Activated CD4-positive, alpha-beta T cell treated with anti-CD3 and anti-CD28 coated beads for 36 hours (primary cell): ENCODE data around the gene DNAJA2. TPM values are rescaled to one million over a fixed set of nuclear protein-coding genes. Genes with fewer than 3 reads are reported as not detected.
"Not testable (repeated sequence)": the region's sequence is repeated elsewhere in the genome, so short reads cannot be mapped to it uniquely, and the experiment has no call there.

Source experiments
- ATAC-seq: fragments of 200-7000 bp; cut with Tn5 transposase; one replicate; pipeline ENCODE4 v1.10.0; 2021; ENCODE audit warnings: mild to moderate bottlenecking, moderate library complexity
- CTCF ChIA-PET: fragments of 350-600 bp; sonication (Branson Sonifier 250); formaldehyde crosslinking; loops from one replicate; lab custom pipeline; 2021; ENCODE audit warnings: antibody characterized with exemption; lab: Charles Lee
- POLR2A ChIA-PET: fragments of 350-600 bp; sonication (Branson Sonifier 250); formaldehyde crosslinking; loops from one replicate; lab custom pipeline; 2021; ENCODE audit warnings: antibody characterized with exemption, inconsistent platforms; lab: Charles Lee
- DNase-seq: peaks from one replicate; pipeline ENCODE4 v3.0.0-alpha.2; 2020
- H3K27ac Mint-ChIP-seq: one replicate; pipeline ENCODE4 v1.8.0; 2021; ENCODE audit warnings: mixed read lengths
- H3K27me3 Mint-ChIP-seq: one replicate; pipeline ENCODE4 v1.8.0; 2021; ENCODE audit warnings: mixed read lengths
- H3K36me3 Mint-ChIP-seq: one replicate; pipeline ENCODE4 v1.8.0; 2021; ENCODE audit warnings: low read depth, mixed read lengths
- H3K4me1 Mint-ChIP-seq: one replicate; pipeline ENCODE4 v1.8.0; 2021; ENCODE audit warnings: mixed read lengths
- H3K4me3 Mint-ChIP-seq: one replicate; pipeline ENCODE4 v1.8.0; 2021; ENCODE audit warnings: mild to moderate bottlenecking, moderate library complexity, mixed read lengths
- H3K9me3 Mint-ChIP-seq: one replicate; pipeline ENCODE4 v1.8.0; 2021; ENCODE audit warnings: low read depth, mixed read lengths
- intact Hi-C, 2 experiments: fragments of 100-400 bp; cut with DNase I in 1 of 2; cut with micrococcal nuclease in 1 of 2; formaldehyde crosslinking; loops; one replicate each; pipeline versions ENCODE4 v1.14.2 to v1.15.1; 2022 to 2024; cut with DNase I, micrococcal nuclease
- total RNA-seq, 2 experiments: library from RNA; stranded (reverse); gene quantifications; one replicate each; pipeline ENCODE4 v1.2.3, GENCODE V29; 2021

DNAJA2 gene
- total RNA-seq, 2 experiments from 2014 or later = 57.2 to 71.2 TPM

DNA sequence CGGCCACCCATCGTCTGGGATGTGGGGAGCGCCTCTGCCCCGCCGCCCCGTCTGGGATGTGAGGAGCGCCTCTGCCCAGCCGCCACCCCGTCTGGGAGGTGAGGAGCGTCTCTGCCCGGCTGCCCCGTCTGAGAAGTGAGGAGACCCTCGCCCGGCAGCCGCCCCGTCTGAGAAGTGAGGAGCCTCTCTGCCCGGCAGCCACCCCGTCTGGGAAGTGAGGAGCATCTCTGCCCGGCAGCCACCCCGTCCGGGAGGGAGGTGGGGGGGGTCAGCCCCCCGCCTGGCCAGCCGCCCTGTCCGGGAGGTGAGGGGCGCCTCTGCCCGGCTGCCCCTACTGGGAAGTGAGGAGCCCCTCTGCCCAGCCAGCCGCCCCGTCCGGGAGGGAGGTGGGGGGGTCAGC, 26.6 kb upstream of the DNAJA2 start:
- H3K4me3 Mint-ChIP-seq, POLR2A ChIA-PET, H3K27me3 Mint-ChIP-seq, DNase-seq, H3K36me3 Mint-ChIP-seq, ATAC-seq, H3K9me3 Mint-ChIP-seq, CTCF ChIA-PET, H3K4me1 Mint-ChIP-seq, H3K27ac Mint-ChIP-seq, intact Hi-C loops: not testable (repeated sequence)

DNA sequence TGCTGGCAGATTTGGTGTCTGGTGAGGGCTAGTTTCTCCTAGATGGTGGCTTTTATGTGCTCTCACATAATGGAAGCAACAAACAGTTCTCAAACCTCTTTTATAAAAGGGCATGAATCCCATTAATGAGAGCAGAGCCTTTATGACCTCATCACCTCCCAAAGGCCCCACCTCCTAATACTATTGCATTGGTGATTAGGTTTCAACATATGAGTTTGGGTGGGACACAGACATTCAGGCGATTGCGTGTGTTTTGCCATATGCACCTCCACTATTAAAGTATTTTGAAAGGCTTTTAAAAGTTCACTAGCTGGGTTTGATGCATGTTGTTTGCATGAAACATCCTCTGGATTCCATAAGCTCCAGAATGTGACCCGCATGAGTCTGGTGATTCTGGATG, 24.4 kb upstream of the DNAJA2 start:
- ATAC-seq = no peak
- H3K9me3 Mint-ChIP-seq = no peaks in the 10 kb centered on the region
- H3K36me3 Mint-ChIP-seq = no peaks in the 10 kb centered on the region
- POLR2A ChIA-PET = no interaction called here
- no peaks in the 10 kb centered on the region for H3K4me1 Mint-ChIP-seq
- no peak for DNase-seq
- H3K27me3 Mint-ChIP-seq = no peaks in the 10 kb centered on the region
- no peak overlapping the region for H3K27ac Mint-ChIP-seq
- CTCF ChIA-PET = no interaction called here
- H3K4me3 Mint-ChIP-seq = no peak overlapping the region
- intact Hi-C loops = no loop called here

DNA sequence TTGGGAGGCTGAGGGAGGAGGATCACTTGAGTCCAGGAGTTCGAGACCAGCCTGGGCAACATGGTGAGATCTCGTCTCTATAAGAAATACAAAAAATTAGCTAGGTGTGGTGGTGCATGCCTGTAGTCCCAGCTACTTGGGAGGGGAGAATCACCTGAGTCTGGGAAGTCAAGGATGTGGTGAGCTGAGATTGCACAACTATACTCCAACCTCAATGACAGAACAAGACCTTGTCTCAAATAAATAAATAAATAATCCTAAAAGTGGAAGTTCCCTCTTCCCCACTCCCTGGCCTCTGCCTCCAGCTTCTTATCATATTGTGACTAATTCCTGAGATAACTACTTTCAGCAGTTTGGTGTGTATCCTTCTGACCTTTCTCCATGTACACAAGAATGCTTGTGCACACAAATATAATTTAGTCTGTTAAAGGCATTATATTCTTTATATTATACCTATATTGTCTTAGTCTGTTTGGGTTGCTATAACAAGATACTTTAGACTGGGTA, 23.5 kb upstream of the DNAJA2 start:
- no peak for DNase-seq
- no peaks in the 10 kb centered on the region for H3K36me3 Mint-ChIP-seq
- no peak overlapping the region for H3K4me3 Mint-ChIP-seq
- no peak for ATAC-seq
- H3K27me3 Mint-ChIP-seq = no peaks in the 10 kb centered on the region
- intact Hi-C loops = no loop called here
- CTCF ChIA-PET = interaction anchor here (1.0 kb wide), 1 partner anchor 10 kb away, joined by 4 read pairs; no protein-coding TSS in a partner anchor
- POLR2A ChIA-PET = no interaction called here
- no peaks in the 10 kb centered on the region for H3K4me1 Mint-ChIP-seq
- H3K27ac Mint-ChIP-seq = no peak overlapping the region
- H3K9me3 Mint-ChIP-seq = no peaks in the 10 kb centered on the region

DNA sequence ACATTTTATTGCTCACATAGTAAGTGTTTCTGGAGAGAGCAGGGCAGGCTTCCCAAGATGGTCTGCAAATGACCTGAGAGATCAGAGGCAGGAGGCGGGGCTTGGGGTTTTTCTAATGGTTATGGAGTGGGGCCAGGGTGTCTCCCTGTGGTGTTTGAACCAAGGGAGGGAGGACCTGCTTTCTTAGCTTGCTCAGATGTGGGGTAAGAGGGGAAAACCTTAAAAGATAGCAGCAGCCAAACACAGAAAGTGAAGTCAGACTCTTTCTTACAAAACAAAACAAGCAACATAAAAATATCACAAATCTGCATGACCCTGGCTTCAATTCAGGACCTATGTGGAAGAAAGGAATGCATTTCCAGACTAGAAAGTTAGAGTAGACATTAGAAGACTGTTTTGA, 22.9 kb upstream of the DNAJA2 start:
- no peaks in the 10 kb centered on the region for H3K9me3 Mint-ChIP-seq
- DNase-seq (peak; percentile 25), ATAC-seq (no peak)
- intact Hi-C loops = no loop called here
- H3K4me1 Mint-ChIP-seq = no peaks in the 10 kb centered on the region
- POLR2A ChIA-PET = no interaction called here
- no peak overlapping the region for H3K4me3 Mint-ChIP-seq
- H3K27ac Mint-ChIP-seq = no peak overlapping the region
- H3K27me3 Mint-ChIP-seq = no peaks in the 10 kb centered on the region
- H3K36me3 Mint-ChIP-seq = no peaks in the 10 kb centered on the region
- CTCF ChIA-PET = interaction anchor here (1.0 kb wide), 1 partner anchor 10 kb away, joined by 4 read pairs; no protein-coding TSS in a partner anchor

DNA sequence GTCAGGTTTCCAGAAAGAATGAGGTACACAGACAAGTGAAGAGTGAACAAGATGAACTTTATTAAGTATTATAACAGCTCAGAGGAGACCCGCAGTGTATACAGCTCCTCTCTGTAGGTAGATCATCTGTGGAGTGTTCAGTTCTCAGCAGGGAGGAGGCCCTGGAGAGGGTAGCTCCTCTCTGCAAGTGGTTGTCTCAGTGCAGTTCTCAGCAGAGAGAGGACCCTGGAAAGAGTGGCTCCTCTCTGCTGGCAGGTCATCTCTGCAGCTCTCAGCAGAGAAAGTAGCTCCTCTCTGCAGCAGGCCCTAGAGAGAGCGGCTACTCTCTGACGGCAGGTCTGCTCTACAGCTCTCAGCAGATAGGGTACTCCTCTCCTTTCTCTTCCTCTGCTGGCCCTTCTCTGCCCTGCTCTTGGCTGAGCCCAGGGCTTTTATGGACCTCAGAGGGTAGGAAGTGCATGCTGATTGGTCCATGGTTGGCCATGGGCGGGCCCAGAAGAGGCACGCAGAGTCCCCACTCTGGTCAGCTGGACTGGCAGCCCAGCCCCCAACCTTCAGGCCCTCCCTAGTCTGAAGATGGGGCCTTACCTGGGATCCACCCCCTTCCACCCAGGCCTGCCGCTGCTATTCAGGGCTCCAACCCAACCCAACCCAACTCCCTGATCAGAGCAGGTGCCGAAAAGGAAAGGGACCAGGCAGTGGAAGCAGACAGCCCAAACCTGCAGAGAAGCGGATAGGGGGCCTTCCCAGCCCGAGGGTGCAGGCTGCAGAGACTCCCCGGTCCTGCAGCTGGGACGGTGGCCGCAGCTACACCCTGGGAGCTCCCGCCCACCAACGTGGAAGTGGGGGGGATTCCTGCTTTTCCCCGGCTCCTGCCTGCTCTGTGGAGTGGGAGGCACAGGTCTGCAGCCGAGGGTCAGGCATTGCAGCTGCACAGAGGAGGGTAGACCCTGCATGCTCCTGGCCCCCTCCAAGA, 18.5 kb upstream of the DNAJA2 start:
- H3K27me3 Mint-ChIP-seq = no peaks in the 10 kb centered on the region
- H3K27ac Mint-ChIP-seq = no peak overlapping the region
- CTCF ChIA-PET = interaction anchor here (0.7 kb wide), 1 partner anchor 1125 kb away, joined by 3 read pairs; no protein-coding TSS in a partner anchor
- H3K4me3 Mint-ChIP-seq = no peak overlapping the region
- no peaks in the 10 kb centered on the region for H3K4me1 Mint-ChIP-seq
- DNase-seq (no peak), ATAC-seq (no peak)
- no peaks in the 10 kb centered on the region for H3K9me3 Mint-ChIP-seq
- POLR2A ChIA-PET = no interaction called here
- H3K36me3 Mint-ChIP-seq = no peaks in the 10 kb centered on the region
- intact Hi-C loops = no loop called here

DNA sequence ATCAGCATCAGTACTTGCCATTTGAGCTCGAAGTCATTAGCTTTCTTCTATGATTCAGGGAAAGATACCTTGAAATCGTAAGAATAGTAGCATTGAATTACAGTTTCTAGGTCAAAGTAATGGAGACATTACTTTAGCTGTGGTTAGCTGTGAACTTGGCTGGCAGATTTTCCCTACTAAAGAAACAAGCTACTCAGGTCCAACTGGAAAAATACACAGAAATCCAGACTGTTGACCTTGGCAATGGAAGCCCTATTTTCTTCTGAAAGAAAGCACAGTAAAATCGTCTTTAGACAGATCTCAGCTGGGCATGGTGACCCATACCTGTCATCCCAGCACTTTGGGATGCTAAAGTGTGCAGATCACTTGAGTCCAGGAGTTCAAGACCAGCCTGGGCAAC, 13.4 kb upstream of the DNAJA2 start:
- CTCF ChIA-PET = interaction anchor here (0.9 to 1.3 kb wide), 3 partner anchors 10 to 15 kb away, joined by 3 to 4 read pairs (median 4); no protein-coding TSS in a partner anchor
- Mint-ChIP-seq H3K27me3 (no peaks in the 10 kb centered on the region), H3K4me3 (no peak overlapping the region), H3K4me1 (no peaks in the 10 kb centered on the region), H3K27ac (no peak overlapping the region), H3K36me3 (no peaks in the 10 kb centered on the region), H3K9me3 (no peaks in the 10 kb centered on the region)
- intact Hi-C loops = no loop called here
- DNase-seq = no peak
- ATAC-seq = no peak
- POLR2A ChIA-PET = no interaction called here

DNA sequence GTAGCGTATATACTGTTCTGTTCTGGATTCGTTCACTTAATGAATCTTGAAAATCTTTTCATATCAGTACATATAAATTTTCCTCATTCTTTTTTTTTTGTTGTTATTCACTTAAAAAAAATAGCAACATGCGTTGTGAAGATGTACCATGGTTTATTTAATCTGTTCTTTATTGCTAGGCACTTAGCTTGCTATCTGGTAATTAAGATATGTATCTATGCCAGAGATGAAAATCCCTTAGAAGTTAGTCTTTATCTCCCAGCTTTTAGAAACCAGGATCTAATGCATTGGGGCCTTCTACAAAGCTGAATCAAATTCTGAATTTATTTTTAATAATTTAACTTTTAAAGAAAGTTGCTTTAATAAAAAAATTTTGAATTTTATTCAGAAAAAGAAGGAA, 13.0 kb upstream of the DNAJA2 start:
- intact Hi-C loops = no loop called here
- H3K4me1 Mint-ChIP-seq = no peaks in the 10 kb centered on the region
- no peaks in the 10 kb centered on the region for H3K9me3 Mint-ChIP-seq
- no peaks in the 10 kb centered on the region for H3K27me3 Mint-ChIP-seq
- H3K36me3 Mint-ChIP-seq = no peaks in the 10 kb centered on the region
- ChIA-PET CTCF (interaction anchor here (1.1 to 1.3 kb wide), 2 partner anchors 11 to 15 kb away, joined by 3 to 4 read pairs; no protein-coding TSS in a partner anchor), POLR2A (no interaction called here)
- H3K27ac Mint-ChIP-seq = no peak overlapping the region
- no peak overlapping the region for H3K4me3 Mint-ChIP-seq
- ATAC-seq (no peak), DNase-seq (no peak)

DNA sequence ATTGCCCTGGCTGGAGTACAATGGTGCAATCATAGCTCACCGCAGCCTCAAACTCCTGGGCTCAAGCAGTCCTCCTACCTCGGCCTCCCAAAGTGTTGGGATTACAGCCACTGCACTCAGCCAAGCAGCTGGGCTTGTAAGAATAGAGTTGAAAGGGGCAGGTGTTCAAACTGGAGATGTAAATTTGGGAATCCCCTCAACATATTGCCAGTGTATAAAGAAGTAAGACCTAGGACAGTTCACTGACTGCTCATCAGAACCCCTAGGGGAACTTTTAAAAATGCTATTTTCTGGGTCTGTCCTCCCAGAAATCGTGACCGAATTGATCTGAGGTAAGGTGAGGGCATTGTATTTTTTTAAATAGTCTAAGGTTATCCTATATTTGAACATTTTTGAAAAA, 8.9 kb upstream of the DNAJA2 start:
- POLR2A ChIA-PET = no interaction called here
- CTCF ChIA-PET = no interaction called here
- H3K27me3 Mint-ChIP-seq = no peaks in the 10 kb centered on the region
- no peak overlapping the region for H3K4me3 Mint-ChIP-seq
- no peak overlapping the region for H3K27ac Mint-ChIP-seq
- no peaks in the 10 kb centered on the region for H3K9me3 Mint-ChIP-seq
- no peaks in the 10 kb centered on the region for H3K36me3 Mint-ChIP-seq
- no peak for DNase-seq
- intact Hi-C loops = no loop called here
- no peak for ATAC-seq
- no peaks in the 10 kb centered on the region for H3K4me1 Mint-ChIP-seq

DNA sequence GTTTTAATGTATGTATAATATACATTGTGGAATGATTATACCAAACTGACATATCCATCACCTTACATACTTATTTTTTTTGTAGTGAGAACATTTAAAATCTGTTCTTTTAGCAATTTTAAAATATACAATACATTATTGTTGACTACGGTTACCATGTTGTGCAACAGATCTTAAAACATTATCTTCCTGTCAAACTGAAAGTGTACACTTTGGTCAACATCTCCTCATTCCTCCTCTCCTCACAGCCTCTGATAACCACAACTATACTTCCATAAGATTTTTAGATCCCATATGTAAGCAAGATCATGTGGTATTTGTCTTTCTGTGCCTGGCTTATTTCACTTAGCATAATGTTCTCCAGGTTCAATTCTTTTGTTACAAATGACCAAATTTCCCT, 7.5 kb upstream of the DNAJA2 start:
- Mint-ChIP-seq H3K27ac (no peak overlapping the region), H3K9me3 (no peaks in the 10 kb centered on the region), H3K36me3 (no peaks in the 10 kb centered on the region), H3K4me3 (no peak overlapping the region), H3K4me1 (peaks cover 13% of the 10 kb centered on the region), H3K27me3 (no peaks in the 10 kb centered on the region)
- POLR2A ChIA-PET = no interaction called here
- intact Hi-C loops = no loop called here
- ATAC-seq = no peak
- CTCF ChIA-PET = no interaction called here
- no peak for DNase-seq

DNA sequence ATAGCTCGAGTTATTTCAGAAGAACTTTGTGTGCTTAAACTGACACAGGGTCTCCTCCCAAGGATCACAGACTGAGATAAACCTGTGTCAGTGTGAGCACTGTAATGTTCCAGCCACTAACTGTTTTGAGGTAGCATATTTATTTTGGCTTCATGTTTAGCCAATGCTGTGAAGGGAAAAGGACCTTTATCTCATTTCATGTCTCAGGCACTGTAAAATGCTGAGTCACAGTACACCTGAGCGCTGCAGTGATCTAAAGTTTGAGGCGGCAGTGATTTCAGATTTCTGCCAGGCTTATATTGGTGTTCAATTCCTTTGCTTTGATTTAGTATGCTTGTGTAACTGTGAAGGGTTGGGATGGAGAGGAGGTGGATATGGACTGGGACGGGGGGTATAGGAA, 3.1 kb upstream of the DNAJA2 start:
- intact Hi-C loops = no loop called here
- Mint-ChIP-seq H3K36me3 (peaks cover 14% of the 10 kb centered on the region), H3K27me3 (no peaks in the 10 kb centered on the region), H3K4me1 (peaks cover 35% of the 10 kb centered on the region), H3K27ac (peak overlapping the region; percentile 99), H3K4me3 (peak overlapping the region; percentile 57), H3K9me3 (no peaks in the 10 kb centered on the region)
- ChIA-PET POLR2A (no interaction called here), CTCF (interaction anchor here (0.9 to 1.6 kb wide), 4 partner anchors 28 to 92 kb away, joined by 3 to 7 read pairs (median 3); partner anchors contain the start of gene GPT2)
- ATAC-seq (no peak), DNase-seq (peak; percentile 25)

DNA sequence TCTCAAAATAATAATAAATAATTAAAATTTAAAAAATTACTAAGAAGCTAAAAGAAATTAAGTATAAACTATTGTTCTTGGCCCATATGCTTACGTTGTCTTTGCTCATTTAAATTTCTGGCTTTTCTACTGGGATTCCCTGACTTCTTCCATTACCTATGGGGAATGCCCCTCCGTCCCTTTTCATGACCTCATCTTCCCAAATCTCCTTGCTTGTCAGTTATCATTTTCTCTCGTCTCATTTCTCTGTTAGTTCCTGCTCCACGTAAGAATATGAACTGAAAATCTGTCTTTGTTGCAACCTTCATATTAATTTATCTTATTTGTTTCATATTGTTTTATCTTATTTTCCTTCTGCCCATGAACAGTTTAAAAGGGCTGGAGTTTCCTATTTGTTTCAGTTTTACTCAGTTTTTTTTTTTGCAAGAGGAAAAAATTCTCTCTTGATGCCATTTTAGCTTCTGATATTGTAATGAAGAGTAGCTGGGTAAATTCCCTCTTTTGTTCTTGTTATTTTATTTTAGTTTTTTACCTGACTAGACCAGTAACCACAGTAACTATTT, 2.5 kb upstream of the DNAJA2 start:
- Mint-ChIP-seq H3K4me3 (peak overlapping the region; percentile 57), H3K36me3 (peaks cover 20% of the 10 kb centered on the region), H3K27ac (peak overlapping the region; percentile 99), H3K27me3 (no peaks in the 10 kb centered on the region), H3K9me3 (no peaks in the 10 kb centered on the region), H3K4me1 (peaks cover 39% of the 10 kb centered on the region)
- intact Hi-C loops = no loop called here
- POLR2A ChIA-PET = no interaction called here
- CTCF ChIA-PET = interaction anchor here (0.6 to 1.6 kb wide), 5 partner anchors 28 to 1231 kb away, joined by 3 to 7 read pairs (median 3); partner anchors contain the start of gene GPT2
- ATAC-seq (no peak), DNase-seq (no peak)
